Measurements from ENCODE around the gene PRELP. TPM values are rescaled to one million over a fixed set of nuclear protein-coding genes. Genes with fewer than 3 reads are reported as not detected.

PRELP gene
- total and polyA plus RNA-seq, 10 donors, result 4.9 to 50.3 (median 29.2) TPM

- H3K4me1 ChIP-seq, result peaks cover 0 to 7% (median 0%) of the 10 kb centered on the region in 6 donors
- WGBS, 5 donors, result 70 to 90% (median 88%) methylated on average over 7 of the region's 7 CpGs
- H3K36me3 ChIP-seq, result no peaks in the 10 kb centered on the region
- no peak for DNase-seq
- H3K9me3 ChIP-seq, result no peaks in the 10 kb centered on the region
- no peak overlapping the region for H3K27ac ChIP-seq
- no peak for TF ChIP-seq POLR2AphosphoS5 (IDR thresholded peaks at IDR 0.05)
- TF ChIP-seq CTCF (IDR thresholded peaks at IDR 0.05 in 8 of 11, conservative IDR thresholded peaks at IDR 0.05 in 3 of 11), result no peak
- TF ChIP-seq POLR2A (IDR thresholded peaks at IDR 0.05), result no peak
- peaks cover 0 to 47% (median 0%) of the 10 kb centered on the region in 7 donors for H3K27me3 ChIP-seq (replicated peaks in 1 of 7)
- intact Hi-C loops (cut with DNase I; ENCODE audit: low total_unique reads), result no loop called here
- H3K4me3 ChIP-seq, result no peak overlapping the region
These were observed 20.2 kb downstream of the PRELP start for GRCh38 chr1:203495845-203496244.

- H3K4me1 ChIP-seq, result peaks cover 0 to 7% (median 0%) of the 10 kb centered on the region in 6 donors
- intact Hi-C loops (cut with DNase I; ENCODE audit: low total_unique reads), result no loop called here
- H3K27ac ChIP-seq, result no peak overlapping the region
- peaks cover 0 to 40% (median 0%) of the 10 kb centered on the region in 7 donors for H3K27me3 ChIP-seq (replicated peaks in 1 of 7)
- no peaks in the 10 kb centered on the region for H3K9me3 ChIP-seq
- no peak for TF ChIP-seq POLR2A (IDR thresholded peaks at IDR 0.05)
- TF ChIP-seq POLR2AphosphoS5 (IDR thresholded peaks at IDR 0.05), result no peak
- H3K4me3 ChIP-seq, result no peak overlapping the region
- no peaks in the 10 kb centered on the region for H3K36me3 ChIP-seq
- no peak for DNase-seq
- WGBS, 5 donors, result 80 to 94% (median 92%) methylated on average over 5 of the region's 5 CpGs
These were observed 21.7 kb downstream of the PRELP start for GRCh38 chr1:203497269-203497777.

- TF ChIP-seq POLR2A (IDR thresholded peaks at IDR 0.05) (no peak), CTCF (IDR thresholded peaks at IDR 0.05 in 8 of 11, conservative IDR thresholded peaks at IDR 0.05 in 3 of 11) (no peak), POLR2AphosphoS5 (IDR thresholded peaks at IDR 0.05) (peak in 2 of 3 donors; percentile 42 to 76)
- no peaks in the 10 kb centered on the region for H3K9me3 ChIP-seq
- no peaks in the 10 kb centered on the region for H3K36me3 ChIP-seq
- H3K4me3 ChIP-seq, result no peak overlapping the region
- peaks cover 0 to 13% (median 4%) of the 10 kb centered on the region in 6 donors for H3K4me1 ChIP-seq
- DNase-seq, result no peak
- no peak overlapping the region for H3K27ac ChIP-seq
- WGBS, 5 donors, result 67 to 87% (median 74%) methylated on average over 6 to 7 of the region's 7 CpGs
- H3K27me3 ChIP-seq (replicated peaks in 1 of 7), result peaks cover 0 to 47% (median 0%) of the 10 kb centered on the region in 7 donors
- intact Hi-C loops (cut with DNase I; ENCODE audit: low total_unique reads), result no loop called here
These were observed 24.2 kb downstream of the PRELP start for GRCh38 chr1:203499643-203500278.

GRCh38 chr1:203500279-203500678 lies 24.7 kb downstream of the PRELP start:
- no peak overlapping the region for H3K4me3 ChIP-seq
- intact Hi-C loops (cut with DNase I; ENCODE audit: low total_unique reads), result no loop called here
- H3K27ac ChIP-seq, result no peak overlapping the region
- 83 to 100% (median 96%) methylated on average over 1 of the region's 1 CpG for WGBS, 5 donors
- H3K27me3 ChIP-seq (replicated peaks in 1 of 7), result peaks cover 0 to 44% (median 0%) of the 10 kb centered on the region in 7 donors
- DNase-seq, result no peak
- H3K4me1 ChIP-seq, result peaks cover 0 to 17% (median 6%) of the 10 kb centered on the region in 6 donors
- H3K9me3 ChIP-seq, result no peaks in the 10 kb centered on the region
- no peaks in the 10 kb centered on the region for H3K36me3 ChIP-seq
- no peak for TF ChIP-seq CTCF (IDR thresholded peaks at IDR 0.05 in 8 of 11, conservative IDR thresholded peaks at IDR 0.05 in 3 of 11)
- no peak for TF ChIP-seq POLR2AphosphoS5 (IDR thresholded peaks at IDR 0.05)
- TF ChIP-seq POLR2A (IDR thresholded peaks at IDR 0.05), result no peak

Measured in spleen (tissue), 11 donors.